ENCODE measurements around the gene RELN. TPM values are rescaled to one million over a fixed set of nuclear protein-coding genes. Genes with fewer than 3 reads are reported as not detected.

RELN gene
- total and polyA plus RNA-seq, 10 of the 15 experiments (the other 5 are each of a cell fraction or from before 2014, with no cell fraction given), result 0.11 to 0.21 TPM; not detected in 8

- TF ChIP-seq, protein P1, sequence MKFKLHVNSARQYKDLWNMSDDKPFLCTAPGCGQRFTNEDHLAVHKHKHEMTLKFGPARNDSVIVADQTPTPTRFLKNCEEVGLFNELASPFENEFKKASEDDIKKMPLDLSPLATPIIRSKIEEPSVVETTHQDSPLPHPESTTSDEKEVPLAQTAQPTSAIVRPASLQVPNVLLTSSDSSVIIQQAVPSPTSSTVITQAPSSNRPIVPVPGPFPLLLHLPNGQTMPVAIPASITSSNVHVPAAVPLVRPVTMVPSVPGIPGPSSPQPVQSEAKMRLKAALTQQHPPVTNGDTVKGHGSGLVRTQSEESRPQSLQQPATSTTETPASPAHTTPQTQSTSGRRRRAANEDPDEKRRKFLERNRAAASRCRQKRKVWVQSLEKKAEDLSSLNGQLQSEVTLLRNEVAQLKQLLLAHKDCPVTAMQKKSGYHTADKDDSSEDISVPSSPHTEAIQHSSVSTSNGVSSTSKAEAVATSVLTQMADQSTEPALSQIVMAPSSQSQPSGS (IDR thresholded peaks at IDR 0.05; ENCODE audit: low read length), result no peak
- no peak for TF ChIP-seq POLR2A (IDR thresholded peaks at IDR 0.05; ENCODE audit: low read depth, low read length)
- TF ChIP-seq RAD21 (IDR thresholded peaks at IDR 0.05; ENCODE audit: insufficient read depth, low read depth, low read length), result no peak
- no peak for TF ChIP-seq NFIC (IDR thresholded peaks at IDR 0.05; ENCODE audit: low read depth, low read length)
- no peak for TF ChIP-seq SRF (IDR thresholded peaks at IDR 0.05; ENCODE audit: low read depth in 2 of 2, low read length in 2 of 2)
- TF ChIP-seq NFYA (IDR thresholded peaks at IDR 0.05; ENCODE audit: borderline replicate concordance, low read depth, low read length), result no peak
- TF ChIP-seq NFXL1 (IDR thresholded peaks at IDR 0.05; ENCODE audit: borderline replicate concordance), result no peak
- no peak for TF ChIP-seq CUX1 (IDR thresholded peaks at IDR 0.05; ENCODE audit: insufficient replicate concordance, low read depth, low read length)
- TF ChIP-seq JUND (IDR thresholded peaks at IDR 0.05; ENCODE audit: low read depth, low read length), result no peak
Measured at GRCh38 chr7:103962070-103962469, 27.4 kb downstream of the RELN start (continued).

All from GM12878 (cell line).